Stimulated activated CD8-positive, alpha-beta memory T cell treated with anti-CD3 and anti-CD28 coated beads, Interleukin-4, amount 100 ng/mL, for 48 hours (primary cell): ENCODE measurements around the gene GRM8.

Experiments
- DNase-seq: peaks from one replicate; pipeline ENCODE4 v3.0.0-alpha.2; 2020

Gene GRM8

GRCh38 chr7:127252778-127253280, at the start of gene GRM8:
GRM8 (minus strand) TSS chr7:127252941.
- peak; percentile 31 for DNase-seq

GRCh38 chr7:127290801-127291361, 38.1 kb upstream of the GRM8 start:
- no peak for DNase-seq

GRCh38 chr7:127290116-127290655, 37.4 kb upstream of the GRM8 start:
- DNase-seq: no peak

- DNase-seq: no peak
These were observed 34.4 kb upstream of the GRM8 start for GRCh38 chr7:127287133-127287532.

- no peak for DNase-seq
These were observed 17.4 kb upstream of the GRM8 start for GRCh38 chr7:127270093-127270492.

- no peak for DNase-seq
These were observed 13.3 kb upstream of the GRM8 start for GRCh38 chr7:127266047-127266446.

GRCh38 chr7:127264219-127264618, 11.5 kb upstream of the GRM8 start:
- DNase-seq: no peak

GRCh38 chr7:127258111-127258510, 5.4 kb upstream of the GRM8 start:
- DNase-seq: no peak

- no peak for DNase-seq
These were observed 4.3 kb upstream of the GRM8 start for GRCh38 chr7:127257086-127257485.

GRCh38 chr7:127256041-127256725, 3.4 kb upstream of the GRM8 start:
- no peak for DNase-seq

GRCh38 chr7:127254163-127254684, 1.5 kb upstream of the GRM8 start:
- no peak for DNase-seq

- DNase-seq: peak; percentile 74
These were observed 781 bp upstream of the GRM8 start for GRCh38 chr7:127253281-127254162.

- no peak for DNase-seq
These were observed 396 bp downstream of the GRM8 start for GRCh38 chr7:127252377-127252713.

- DNase-seq: peak; percentile 49
These were observed 1.0 kb downstream of the GRM8 start for GRCh38 chr7:127251465-127252376.

GRCh38 chr7:127251036-127251464, 1.7 kb downstream of the GRM8 start:
- no peak for DNase-seq

- no peak for DNase-seq
These were observed 2.3 kb downstream of the GRM8 start for GRCh38 chr7:127250312-127251035.

GRCh38 chr7:127245607-127246006, 7.1 kb downstream of the GRM8 start:
- no peak for DNase-seq

GRCh38 chr7:127245002-127245401, 7.7 kb downstream of the GRM8 start:
- DNase-seq: no peak

- no peak for DNase-seq
These were observed 12.9 kb downstream of the GRM8 start for GRCh38 chr7:127239814-127240213.

GRCh38 chr7:127233630-127234029, 19.1 kb downstream of the GRM8 start:
- no peak for DNase-seq

GRCh38 chr7:127231415-127231814, 21.3 kb downstream of the GRM8 start:
- no peak for DNase-seq
